WTC11 (cell line): ENCODE results near the gene ZFP90. TPM values are rescaled to one million over a fixed set of nuclear protein-coding genes. Genes with fewer than 3 reads are reported as not detected.

Experiments used
- ATAC-seq: fragments of 200-7000 bp; cut with Tn5 transposase; 2 replicates; pipeline ENCODE4 v1.10.0; 2021; ENCODE audit warnings: mild to moderate bottlenecking, moderate library complexity
- CTCF ChIA-PET: fragments of 300-600 bp; sonication (Branson Sonifier 250); formaldehyde crosslinking; loops from one replicate; lab custom pipeline; 2021; ENCODE audit warnings: antibody characterized with exemption; lab: Charles Lee
- POLR2A ChIA-PET: fragments of 350-600 bp; sonication (Branson Sonifier 250); formaldehyde crosslinking; loops from one replicate; lab custom pipeline; 2021; ENCODE audit warnings: antibody characterized with exemption; lab: Charles Lee
- DNase-seq: peaks from one replicate; pipeline ENCODE4 v3.0.0; 2021; ENCODE audit warnings: low spot score
- H3K27ac Mint-ChIP-seq: 2 replicates; pipeline ENCODE4 v1.8.0; 2021; ENCODE audit warnings: mixed read lengths
- H3K27me3 Mint-ChIP-seq: 2 replicates; pipeline ENCODE4 v1.8.0; 2021; ENCODE audit warnings: low read depth, mild to moderate bottlenecking, moderate library complexity, mixed read lengths
- H3K36me3 Mint-ChIP-seq: 2 replicates; pipeline ENCODE4 v1.8.0; 2021; ENCODE audit warnings: mixed read lengths
- H3K4me1 Mint-ChIP-seq: 2 replicates; pipeline ENCODE4 v1.8.0; 2022; ENCODE audit warnings: mixed read lengths
- H3K4me3 Mint-ChIP-seq: 2 replicates; pipeline ENCODE4 v1.8.0; 2021; ENCODE audit warnings: mild to moderate bottlenecking, moderate library complexity, mixed read lengths
- H3K9me3 Mint-ChIP-seq: 2 replicates; pipeline ENCODE4 v1.8.0; 2021; ENCODE audit warnings: mixed read lengths
- ATF1 ChIP-seq: sonication (generic); formaldehyde crosslinking; IDR thresholded peaks from 2 replicates; pipeline ENCODE4 v1.8.1; 2023; ENCODE audit warnings: mild to moderate bottlenecking, moderate library complexity, missing genetic modification reagents
- CREM ChIP-seq: sonication (generic); formaldehyde crosslinking; IDR thresholded peaks from 2 replicates; pipeline ENCODE4 v1.8.1; 2022; ENCODE audit warnings: mild to moderate bottlenecking, missing genetic modification reagents, moderate library complexity
- ESRRA ChIP-seq: sonication (generic); formaldehyde crosslinking; IDR thresholded peaks from 2 replicates; pipeline ENCODE4 v1.8.1; 2022; ENCODE audit warnings: mild to moderate bottlenecking, missing genetic modification reagents, borderline replicate concordance
- GTF2I ChIP-seq: fragments of 250-450 bp; sonication (Bioruptor Pico); conservative IDR thresholded peaks from 2 replicates; pipeline ENCODE4 v1.4.0; 2021; ENCODE audit warnings: mild to moderate bottlenecking
- HMGXB4 ChIP-seq: sonication (generic); formaldehyde crosslinking; IDR thresholded peaks from 2 replicates; pipeline ENCODE4 v1.8.1; 2023; ENCODE audit warnings: mild to moderate bottlenecking, moderate library complexity, missing genetic modification reagents
- JAZF1 ChIP-seq: fragments of 250-450 bp; sonication (Bioruptor Pico); IDR thresholded peaks from 2 replicates; pipeline ENCODE4 v1.9.0; 2021; ENCODE audit warnings: moderate library complexity, mild to moderate bottlenecking, inconsistent platforms
- KAT7 ChIP-seq: sonication (generic); formaldehyde crosslinking; IDR thresholded peaks from 2 replicates; pipeline ENCODE4 v1.8.1; 2023; ENCODE audit warnings: missing genetic modification reagents, mild to moderate bottlenecking, borderline replicate concordance
- MAX ChIP-seq: sonication (generic); formaldehyde crosslinking; IDR thresholded peaks from 2 replicates; pipeline ENCODE4 v1.8.0; 2022; ENCODE audit warnings: mild to moderate bottlenecking, missing genetic modification reagents
- NFYB ChIP-seq: sonication (generic); formaldehyde crosslinking; conservative IDR thresholded peaks from 2 replicates; pipeline ENCODE4 v1.8.0; 2022; ENCODE audit warnings: low read depth, missing genetic modification reagents
- PREB ChIP-seq: sonication (generic); formaldehyde crosslinking; IDR thresholded peaks from 2 replicates; pipeline ENCODE4 v1.8.1; 2022; ENCODE audit warnings: mild to moderate bottlenecking, missing genetic modification reagents, moderate library complexity, borderline replicate concordance
- TCF7 ChIP-seq: sonication (generic); formaldehyde crosslinking; IDR thresholded peaks from 2 replicates; pipeline ENCODE4 v1.8.0; 2022; ENCODE audit warnings: mild to moderate bottlenecking, low read depth, missing genetic modification reagents, moderate library complexity
- TP53 ChIP-seq: sonication (generic); formaldehyde crosslinking; IDR thresholded peaks from 2 replicates; pipeline ENCODE4 v1.8.1; 2023; ENCODE audit warnings: mild to moderate bottlenecking, missing genetic modification reagents
- total RNA-seq: library from RNA; stranded (reverse); gene quantifications from 3 replicates; pipeline ENCODE4 v1.2.3, GENCODE V29; 2021
- TF ChIP-seq, protein P1 (sequence below): sonication (generic); formaldehyde crosslinking; IDR thresholded peaks from 2 replicates; pipeline ENCODE4 v1.8.1; 2022; ENCODE audit warnings: low read depth, missing genetic modification reagents, borderline replicate concordance
- TF ChIP-seq, protein P2 (sequence below): sonication (generic); formaldehyde crosslinking; IDR thresholded peaks from 2 replicates; pipeline ENCODE4 v1.8.1; 2023; ENCODE audit warnings: mild to moderate bottlenecking, missing genetic modification reagents, borderline replicate concordance
- TF ChIP-seq, protein P3 (sequence below): fragments of 250-450 bp; sonication (Bioruptor Pico); conservative IDR thresholded peaks from 2 replicates; pipeline ENCODE4 v1.9.0; 2021; ENCODE audit warnings: mild to moderate bottlenecking

ZFP90 gene
- total RNA-seq, 1 experiment from 2014 or later, result 21.7 TPM

GRCh38 chr16:68535331-68535730 lies 3.8 kb upstream of the ZFP90 start (continued):
- TF ChIP-seq HMGXB4 (CRISPR knock-in tag), result no peak
- no peak for TF ChIP-seq TP53 (CRISPR knock-in tag)
- TF ChIP-seq ATF1 (CRISPR knock-in tag), result no peak
- no peak for TF ChIP-seq GTF2I
- no peak for TF ChIP-seq JAZF1 (CRISPR knock-in tag)
- no peak for TF ChIP-seq ESRRA (CRISPR knock-in tag)
- TF ChIP-seq, protein P1, sequence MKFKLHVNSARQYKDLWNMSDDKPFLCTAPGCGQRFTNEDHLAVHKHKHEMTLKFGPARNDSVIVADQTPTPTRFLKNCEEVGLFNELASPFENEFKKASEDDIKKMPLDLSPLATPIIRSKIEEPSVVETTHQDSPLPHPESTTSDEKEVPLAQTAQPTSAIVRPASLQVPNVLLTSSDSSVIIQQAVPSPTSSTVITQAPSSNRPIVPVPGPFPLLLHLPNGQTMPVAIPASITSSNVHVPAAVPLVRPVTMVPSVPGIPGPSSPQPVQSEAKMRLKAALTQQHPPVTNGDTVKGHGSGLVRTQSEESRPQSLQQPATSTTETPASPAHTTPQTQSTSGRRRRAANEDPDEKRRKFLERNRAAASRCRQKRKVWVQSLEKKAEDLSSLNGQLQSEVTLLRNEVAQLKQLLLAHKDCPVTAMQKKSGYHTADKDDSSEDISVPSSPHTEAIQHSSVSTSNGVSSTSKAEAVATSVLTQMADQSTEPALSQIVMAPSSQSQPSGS (CRISPR knock-in tag), result no peak
- no peak for TF ChIP-seq PREB
- no peak for TF ChIP-seq CREM (CRISPR knock-in tag)
- TF ChIP-seq NFYB, result no peak
- TF ChIP-seq MAX (CRISPR knock-in tag), result no peak

- DNase-seq, result peak; percentile 28
- no peaks in the 10 kb centered on the region; the same call in 1 of the 2 replicates for H3K27me3 Mint-ChIP-seq
- H3K9me3 Mint-ChIP-seq, result no peaks in the 10 kb centered on the region
- peak overlapping the region; percentile 77 for H3K4me3 Mint-ChIP-seq
- no peak overlapping the region for H3K27ac Mint-ChIP-seq
- CTCF ChIA-PET, result interaction anchor here (0.6 to 3.2 kb wide), 5 partner anchors 11 to 276 kb away, joined by 3 to 27 read pairs (median 5); partner anchors contain the start of gene SLC7A6
- POLR2A ChIA-PET, result interaction anchor here (1.2 kb wide), 1 partner anchor 9 kb away, joined by 5 read pairs; no protein-coding TSS in a partner anchor
- peaks cover 12% of the 10 kb centered on the region for H3K4me1 Mint-ChIP-seq
- H3K36me3 Mint-ChIP-seq, result peaks cover 25% of the 10 kb centered on the region
- TF ChIP-seq, protein P2, sequence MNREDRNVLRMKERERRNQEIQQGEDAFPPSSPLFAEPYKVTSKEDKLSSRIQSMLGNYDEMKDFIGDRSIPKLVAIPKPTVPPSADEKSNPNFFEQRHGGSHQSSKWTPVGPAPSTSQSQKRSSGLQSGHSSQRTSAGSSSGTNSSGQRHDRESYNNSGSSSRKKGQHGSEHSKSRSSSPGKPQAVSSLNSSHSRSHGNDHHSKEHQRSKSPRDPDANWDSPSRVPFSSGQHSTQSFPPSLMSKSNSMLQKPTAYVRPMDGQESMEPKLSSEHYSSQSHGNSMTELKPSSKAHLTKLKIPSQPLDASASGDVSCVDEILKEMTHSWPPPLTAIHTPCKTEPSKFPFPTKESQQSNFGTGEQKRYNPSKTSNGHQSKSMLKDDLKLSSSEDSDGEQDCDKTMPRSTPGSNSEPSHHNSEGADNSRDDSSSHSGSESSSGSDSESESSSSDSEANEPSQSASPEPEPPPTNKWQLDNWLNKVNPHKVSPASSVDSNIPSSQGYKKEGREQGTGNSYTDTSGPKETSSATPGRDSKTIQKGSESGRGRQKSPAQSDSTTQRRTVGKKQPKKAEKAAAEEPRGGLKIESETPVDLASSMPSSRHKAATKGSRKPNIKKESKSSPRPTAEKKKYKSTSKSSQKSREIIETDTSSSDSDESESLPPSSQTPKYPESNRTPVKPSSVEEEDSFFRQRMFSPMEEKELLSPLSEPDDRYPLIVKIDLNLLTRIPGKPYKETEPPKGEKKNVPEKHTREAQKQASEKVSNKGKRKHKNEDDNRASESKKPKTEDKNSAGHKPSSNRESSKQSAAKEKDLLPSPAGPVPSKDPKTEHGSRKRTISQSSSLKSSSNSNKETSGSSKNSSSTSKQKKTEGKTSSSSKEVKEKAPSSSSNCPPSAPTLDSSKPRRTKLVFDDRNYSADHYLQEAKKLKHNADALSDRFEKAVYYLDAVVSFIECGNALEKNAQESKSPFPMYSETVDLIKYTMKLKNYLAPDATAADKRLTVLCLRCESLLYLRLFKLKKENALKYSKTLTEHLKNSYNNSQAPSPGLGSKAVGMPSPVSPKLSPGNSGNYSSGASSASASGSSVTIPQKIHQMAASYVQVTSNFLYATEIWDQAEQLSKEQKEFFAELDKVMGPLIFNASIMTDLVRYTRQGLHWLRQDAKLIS (CRISPR knock-in tag), result no peak
- TF ChIP-seq, protein P3, sequence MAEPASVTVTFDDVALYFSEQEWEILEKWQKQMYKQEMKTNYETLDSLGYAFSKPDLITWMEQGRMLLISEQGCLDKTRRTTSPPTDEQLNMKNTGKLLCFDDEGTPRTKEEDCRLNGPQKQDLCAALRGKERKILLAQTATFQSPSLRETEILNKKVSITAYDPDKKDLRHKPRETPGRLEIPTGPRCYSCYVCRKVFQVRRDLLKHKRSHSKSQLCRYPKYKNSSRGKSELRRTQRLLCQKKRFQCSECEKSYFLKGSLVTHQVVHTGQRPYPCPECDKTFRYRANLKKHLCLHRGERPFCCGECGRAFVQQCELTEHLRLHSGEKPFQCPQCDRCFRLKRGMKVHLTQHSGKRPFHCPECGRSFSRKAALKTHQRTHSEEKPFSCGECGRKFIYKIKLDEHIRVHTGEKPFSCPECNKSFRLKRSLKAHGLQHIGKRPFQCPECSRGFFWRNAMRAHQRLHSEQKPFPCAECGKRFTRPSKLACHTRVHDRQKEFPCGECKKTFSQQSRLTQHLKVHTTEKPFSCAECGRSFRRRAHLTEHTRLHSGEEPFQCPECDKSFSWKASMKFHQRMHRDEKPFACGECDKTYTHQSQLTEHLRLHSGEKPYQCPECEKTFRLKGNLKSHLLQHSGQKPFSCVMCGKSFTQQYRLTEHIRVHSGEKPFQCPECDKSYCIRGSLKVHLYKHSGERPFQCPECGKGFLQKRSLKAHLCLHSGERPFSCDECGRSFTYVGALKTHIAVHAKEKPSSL (CRISPR knock-in tag), result no peak
- TF ChIP-seq KAT7 (CRISPR knock-in tag) (no peak), TCF7 (CRISPR knock-in tag) (no peak)
- peak; percentile 14 for ATAC-seq
Measured at GRCh38 chr16:68539711-68540239, 684 bp downstream of the ZFP90 start.
